Esophagus squamous epithelium (tissue), 5 donors: ENCODE measurements around the gene GRIK4. TPM values are rescaled to one million over a fixed set of nuclear protein-coding genes. Genes with fewer than 3 reads are reported as not detected.

Experiments
- DNase-seq: peaks from one replicate; lab custom pipeline; 2025; lab: John Stamatoyannopoulos, UW
- H3K27ac ChIP-seq, 4 donors: fragments of 200-600 bp; sonication (generic); one replicate each; pipeline ENCODE4 v1.5.1; 2016 to 2019; ENCODE audit warnings: mild to moderate bottlenecking in 1 of 4
- H3K27me3 ChIP-seq, 4 donors: fragments of 200-600 bp; sonication (generic); 1 replicate in 3 of 4; 2 replicates in 1 of 4; pipeline versions ENCODE4 v1.5.1 to v1.6.0; 2017 to 2021; ENCODE audit warnings: antibody characterized with exemption in 1 of 4
- H3K36me3 ChIP-seq, 3 donors: fragments of 200-600 bp; sonication (generic); one replicate each; pipeline ENCODE4 v1.5.1; 2016 to 2019
- H3K4me1 ChIP-seq, 3 donors: fragments of 200-600 bp; sonication (generic); one replicate each; pipeline ENCODE4 v1.5.1; 2017 to 2019
- H3K4me3 ChIP-seq, 4 donors: fragments of 200-600 bp; sonication (generic); 1 replicate in 3 of 4; 2 replicates in 1 of 4; pipeline ENCODE4 v1.5.1; 2016 to 2019; ENCODE audit warnings: mild to moderate bottlenecking in 2 of 4, moderate library complexity in 1 of 4
- H3K9me3 ChIP-seq, 3 donors: fragments of 200-600 bp; sonication (generic); one replicate each; pipeline ENCODE4 v1.5.1; 2016 to 2019
- POLR2A ChIP-seq, 4 donors: fragments of 450-650 bp; IDR thresholded peaks; one replicate each; pipeline ENCODE4 v1.6.1; 2017; ENCODE audit warnings: antibody characterized with exemption in 4 of 4, mild to moderate bottlenecking in 4 of 4, moderate library complexity in 3 of 4
- whole genome bisulfite sequencing, 2 donors: methylation state at CpG; one replicate each; pipeline ENCODE4 v1.1.5; 2018; 5-methylcytosine and 5-hydroxymethylcytosine counted together
- intact Hi-C: fragments of 100-400 bp; cut with DNase I; formaldehyde crosslinking; loops from one replicate; pipeline ENCODE4 v1.15.0; 2022
- total RNA-seq, 4 donors: library from RNA; depleted of rRNA; stranded (reverse); fragments of >200 nt; gene quantifications; one replicate each; pipeline ENCODE4 v1.1.0, GENCODE V29; 2016
- TF ChIP-seq, protein P1 (sequence below), 6 experiments: fragments of 450-650 bp in 4 of 6; fragments of 200-600 bp in 2 of 6; sonication (generic) in 2 of 6; IDR thresholded peaks; one replicate each; pipeline ENCODE4 v1.5.1; 2016 to 2019; ENCODE audit warnings: antibody characterized with exemption in 6 of 6, mild to moderate bottlenecking in 4 of 6, moderate library complexity in 4 of 6
- donor health status: DM: yes; HTN: yes; CAD: no.

The GRIK4 gene
- total RNA-seq, 4 donors from 2014 or later: 0.15 to 0.19 TPM; not detected in 2

DNA sequence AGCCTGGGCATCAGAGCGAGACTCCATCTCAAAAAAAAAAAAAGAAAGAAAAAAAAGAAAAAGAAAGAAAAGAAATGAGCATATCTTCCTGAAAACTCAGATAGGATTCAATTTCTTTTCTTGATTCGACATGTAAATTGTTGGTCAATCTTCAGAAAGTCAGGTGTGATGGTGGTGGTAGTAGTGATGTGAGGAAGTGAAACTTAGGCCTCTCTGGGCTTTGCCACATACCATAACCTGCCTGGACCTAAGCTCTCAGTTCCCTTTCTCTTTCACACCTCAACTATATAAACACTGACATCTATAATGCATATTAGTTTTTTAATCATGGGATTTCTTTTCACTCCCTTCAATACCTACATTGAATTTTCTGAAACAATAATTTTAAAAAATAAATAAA lies 414.4 kb downstream of the GRIK4 start:
- no peaks in the 10 kb centered on the region for H3K36me3 ChIP-seq
- 85 to 91% methylated on average over 2 of the region's 2 CpGs for WGBS, 2 donors
- no peak overlapping the region for H3K4me3 ChIP-seq
- TF ChIP-seq, protein P1, sequence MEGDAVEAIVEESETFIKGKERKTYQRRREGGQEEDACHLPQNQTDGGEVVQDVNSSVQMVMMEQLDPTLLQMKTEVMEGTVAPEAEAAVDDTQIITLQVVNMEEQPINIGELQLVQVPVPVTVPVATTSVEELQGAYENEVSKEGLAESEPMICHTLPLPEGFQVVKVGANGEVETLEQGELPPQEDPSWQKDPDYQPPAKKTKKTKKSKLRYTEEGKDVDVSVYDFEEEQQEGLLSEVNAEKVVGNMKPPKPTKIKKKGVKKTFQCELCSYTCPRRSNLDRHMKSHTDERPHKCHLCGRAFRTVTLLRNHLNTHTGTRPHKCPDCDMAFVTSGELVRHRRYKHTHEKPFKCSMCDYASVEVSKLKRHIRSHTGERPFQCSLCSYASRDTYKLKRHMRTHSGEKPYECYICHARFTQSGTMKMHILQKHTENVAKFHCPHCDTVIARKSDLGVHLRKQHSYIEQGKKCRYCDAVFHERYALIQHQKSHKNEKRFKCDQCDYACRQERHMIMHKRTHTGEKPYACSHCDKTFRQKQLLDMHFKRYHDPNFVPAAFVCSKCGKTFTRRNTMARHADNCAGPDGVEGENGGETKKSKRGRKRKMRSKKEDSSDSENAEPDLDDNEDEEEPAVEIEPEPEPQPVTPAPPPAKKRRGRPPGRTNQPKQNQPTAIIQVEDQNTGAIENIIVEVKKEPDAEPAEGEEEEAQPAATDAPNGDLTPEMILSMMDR (IDR thresholded peaks at IDR 0.05): no peak
- no peak for TF ChIP-seq POLR2A (IDR thresholded peaks at IDR 0.05)
- DNase-seq: no peak
- H3K4me1 ChIP-seq: peaks cover 0 to 5% (median 0%) of the 10 kb centered on the region in 3 donors
- intact Hi-C loops: no loop called here
- no peak overlapping the region for H3K27ac ChIP-seq
- no peaks in the 10 kb centered on the region for H3K9me3 ChIP-seq
- H3K27me3 ChIP-seq: no peaks in the 10 kb centered on the region

DNA sequence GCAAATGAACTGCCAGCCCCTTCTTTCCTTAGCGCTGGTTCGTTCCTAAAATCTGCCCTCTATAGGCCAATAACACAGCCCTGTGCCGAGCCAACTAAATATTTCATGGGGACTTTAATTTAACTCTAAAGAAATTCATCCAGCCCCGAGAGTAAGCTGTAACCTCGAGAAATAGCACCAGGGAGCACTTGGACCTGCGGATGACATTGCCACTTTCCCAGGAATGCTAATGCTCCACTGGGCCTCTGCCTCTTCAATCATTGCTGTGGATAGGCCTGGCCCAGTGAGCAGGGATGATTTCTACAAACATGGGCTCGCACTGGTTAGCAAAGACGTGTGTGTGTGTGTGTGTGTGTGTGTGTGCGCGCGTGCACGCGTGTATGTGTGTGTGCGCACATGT lies 417.1 kb downstream of the GRIK4 start:
- Histone ChIP-seq H3K36me3 (no peaks in the 10 kb centered on the region), H3K4me1 (peaks cover 0 to 5% (median 0%) of the 10 kb centered on the region in 3 donors), H3K9me3 (no peaks in the 10 kb centered on the region), H3K27me3 (no peaks in the 10 kb centered on the region), H3K4me3 (no peak overlapping the region), H3K27ac (no peak overlapping the region)
- no peak for DNase-seq
- TF ChIP-seq, protein P1 (IDR thresholded peaks at IDR 0.05): no peak
- TF ChIP-seq POLR2A (IDR thresholded peaks at IDR 0.05): no peak
- intact Hi-C loops: no loop called here
- WGBS, 2 donors: 80 to 84% methylated on average over 6 to 11 of the region's 14 CpGs

DNA sequence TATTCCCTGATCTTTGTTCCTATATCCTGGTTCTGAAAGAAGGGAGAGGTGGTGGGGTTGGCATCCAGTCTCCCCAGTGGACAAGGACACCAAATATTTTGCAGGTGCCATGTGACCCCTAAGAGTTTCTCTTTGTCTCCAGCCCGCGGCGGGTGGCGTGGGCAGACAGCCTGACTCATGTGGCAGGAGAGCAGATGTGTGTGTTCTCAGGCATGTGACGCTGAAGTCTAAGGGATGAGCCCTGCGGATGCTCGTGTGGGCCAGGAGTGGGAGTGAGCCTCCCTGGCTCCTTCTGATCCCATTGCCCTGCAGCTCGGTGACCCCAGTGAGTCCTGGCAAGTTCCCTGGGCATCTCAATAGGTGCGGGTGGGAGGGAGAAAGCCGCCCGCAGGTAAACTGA lies 417.5 kb downstream of the GRIK4 start:
- Histone ChIP-seq H3K27ac (no peak overlapping the region), H3K9me3 (no peaks in the 10 kb centered on the region), H3K4me1 (peaks cover 0 to 5% (median 0%) of the 10 kb centered on the region in 3 donors), H3K27me3 (no peaks in the 10 kb centered on the region), H3K36me3 (no peaks in the 10 kb centered on the region), H3K4me3 (no peak overlapping the region)
- 77 to 78% methylated on average over 5 to 9 of the region's 11 CpGs for WGBS, 2 donors
- TF ChIP-seq, protein P1 (IDR thresholded peaks at IDR 0.05): no peak
- TF ChIP-seq POLR2A (IDR thresholded peaks at IDR 0.05): no peak
- DNase-seq: no peak
- intact Hi-C loops: no loop called here

DNA sequence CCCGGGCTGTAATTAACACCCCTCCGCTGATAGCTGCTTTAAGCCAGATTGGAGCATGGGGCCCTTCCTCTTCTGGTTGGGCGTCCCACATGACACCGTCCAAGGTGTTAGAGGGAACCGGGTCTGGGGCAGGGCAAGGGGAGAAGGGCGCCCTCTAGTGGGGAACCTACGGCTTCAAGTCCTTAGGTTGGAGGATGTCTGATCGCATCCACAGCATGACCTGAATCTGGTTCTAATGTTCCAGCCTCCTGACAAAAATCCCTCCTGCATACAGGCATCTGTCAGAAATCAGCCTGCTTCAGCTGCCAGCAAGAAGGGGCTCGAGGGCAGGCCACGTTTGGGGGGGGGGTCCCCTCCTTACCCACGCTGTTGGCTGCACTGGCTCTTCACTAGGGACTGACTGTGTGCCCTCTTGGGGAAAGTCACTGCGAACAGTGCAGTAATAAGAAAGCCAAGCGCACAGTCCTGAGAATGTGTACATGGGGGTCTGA lies 418.2 kb downstream of the GRIK4 start:
- no peak overlapping the region for H3K27ac ChIP-seq
- intact Hi-C loops: no loop called here
- TF ChIP-seq, protein P1 (IDR thresholded peaks at IDR 0.05): peak in 5 of 6 experiments; percentile 50 to 77 (median 58)
- TF ChIP-seq POLR2A (IDR thresholded peaks at IDR 0.05): no peak
- no peaks in the 10 kb centered on the region for H3K9me3 ChIP-seq
- no peaks in the 10 kb centered on the region for H3K27me3 ChIP-seq
- 28 to 35% methylated on average over 8 of the region's 13 CpGs for WGBS, 2 donors
- no peak overlapping the region for H3K4me3 ChIP-seq
- H3K4me1 ChIP-seq: peaks cover 0 to 5% (median 0%) of the 10 kb centered on the region in 3 donors
- no peaks in the 10 kb centered on the region for H3K36me3 ChIP-seq
- DNase-seq: no peak

DNA sequence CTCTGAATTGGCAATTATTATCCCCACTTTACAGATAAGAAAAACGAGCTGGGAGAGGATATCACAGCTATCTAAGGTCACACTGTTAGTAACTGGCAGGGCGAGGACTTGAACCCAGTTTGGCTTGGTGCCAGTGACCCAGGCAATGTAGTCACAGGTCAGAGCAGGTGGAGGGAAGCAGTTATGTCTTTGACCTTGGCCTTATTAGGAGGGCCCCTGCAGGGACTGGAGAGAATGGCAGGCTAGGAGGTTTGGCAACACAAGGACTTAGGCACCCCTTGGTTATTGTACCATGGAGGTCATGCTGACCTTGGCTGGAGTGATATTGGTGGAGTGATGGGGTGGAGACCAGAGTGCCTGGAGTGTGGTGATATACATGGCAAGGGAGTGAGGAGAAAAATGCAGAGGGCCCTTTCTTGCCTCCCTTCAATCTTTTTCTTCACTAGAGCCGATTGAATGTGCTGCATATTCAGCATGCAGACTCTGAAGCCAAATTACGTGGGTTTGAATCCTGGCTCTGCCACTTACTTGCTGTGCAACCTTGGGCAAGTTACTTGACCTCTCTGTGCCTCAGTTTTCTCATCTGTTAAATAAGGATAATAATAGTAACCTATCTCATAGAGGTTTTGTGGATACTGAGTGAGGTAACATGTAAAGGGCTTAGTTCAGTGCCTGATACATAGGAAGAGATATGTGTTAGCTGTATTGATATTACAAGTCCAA lies 419.7 kb downstream of the GRIK4 start:
- Histone ChIP-seq H3K36me3 (no peaks in the 10 kb centered on the region), H3K4me3 (no peak overlapping the region), H3K4me1 (no peaks in the 10 kb centered on the region), H3K9me3 (no peaks in the 10 kb centered on the region), H3K27me3 (no peaks in the 10 kb centered on the region), H3K27ac (no peak overlapping the region)
- intact Hi-C loops: no loop called here
- no peak for TF ChIP-seq POLR2A (IDR thresholded peaks at IDR 0.05)
- TF ChIP-seq, protein P1 (IDR thresholded peaks at IDR 0.05): no peak
- DNase-seq: no peak
- 74 to 77% methylated on average over 4 of the region's 4 CpGs for WGBS, 2 donors
